IPS DF 19.7 (cell line): ENCODE measurements around the gene SPATA33.

ENCODE experiments used
- DNase-seq: peaks from one replicate; pipeline ENCODE4 v3.0.0-alpha.2; 2013; ENCODE audit warnings: low read depth, low spot score

The SPATA33 gene

GRCh38 chr16:89709716-89710432 is 52.2 kb downstream of the SPATA33 start:
- no peak for DNase-seq

GRCh38 chr16:89710709-89711564 is 53.3 kb downstream of the SPATA33 start:
- no peak for DNase-seq

GRCh38 chr16:89711601-89712273 is 54.1 kb downstream of the SPATA33 start:
- no peak for DNase-seq

- DNase-seq = no peak
These were observed 54.7 kb downstream of the SPATA33 start for GRCh38 chr16:89712274-89712781.

- DNase-seq = no peak
These were observed 58.9 kb downstream of the SPATA33 start for GRCh38 chr16:89716493-89716892.

- no peak for DNase-seq
These were observed 59.5 kb downstream of the SPATA33 start for GRCh38 chr16:89716916-89717687.

GRCh38 chr16:89717688-89718505 is 60.3 kb downstream of the SPATA33 start:
- no peak for DNase-seq
